ENCODE results near the gene C16orf92. TPM values are rescaled to one million over a fixed set of nuclear protein-coding genes. Genes with fewer than 3 reads are reported as not detected.

The C16orf92 gene
- polyA plus RNA-seq, 4 donors = not detected

DNA sequence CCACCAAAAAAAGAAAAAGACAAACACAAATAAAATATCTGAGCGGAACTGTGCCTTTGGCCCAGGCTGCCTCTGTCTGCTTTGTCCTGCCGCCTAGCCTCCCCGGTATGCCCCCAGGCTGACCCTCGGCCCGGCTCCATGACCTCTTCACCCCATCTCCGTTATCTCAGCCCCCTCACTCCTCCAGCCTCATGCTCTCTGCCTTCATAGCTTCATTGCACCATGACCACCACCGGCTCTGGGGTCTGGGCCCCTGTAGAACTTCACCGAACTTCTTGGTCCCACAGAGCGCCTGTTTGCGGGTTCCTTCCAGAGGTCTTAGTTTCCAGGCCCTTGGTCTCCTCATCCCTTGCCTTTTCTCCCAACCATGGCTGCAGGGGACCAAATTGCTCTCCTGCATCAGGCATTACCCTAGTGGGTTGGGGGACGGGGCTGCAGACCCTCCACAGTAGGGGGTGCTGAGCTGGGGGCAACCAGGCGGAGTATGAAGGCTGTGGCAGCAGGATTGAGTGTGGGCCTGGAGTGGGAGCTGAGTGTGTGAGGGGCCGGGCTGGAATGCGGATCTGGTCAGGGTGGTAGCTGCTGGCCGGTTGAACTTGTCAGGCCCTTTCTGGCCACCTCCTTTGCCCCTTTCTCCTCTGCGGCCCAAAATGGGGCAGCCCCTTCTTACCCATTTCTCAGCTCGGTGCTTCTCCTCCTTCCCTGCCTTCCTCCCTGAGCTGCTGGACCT lies 34.5 kb upstream of the C16orf92 start:
- no peak for DNase-seq (ENCODE audit: low read depth in 4 of 4, low spot score in 2 of 4)

GRCh38 chr16:29989111-29989858 lies 33.7 kb upstream of the C16orf92 start:
- no peak for DNase-seq (ENCODE audit: low read depth in 4 of 4, low spot score in 2 of 4)

GRCh38 chr16:29990034-29990433 lies 33.0 kb upstream of the C16orf92 start:
- no peak for DNase-seq (ENCODE audit: low read depth in 4 of 4, low spot score in 2 of 4)

DNA sequence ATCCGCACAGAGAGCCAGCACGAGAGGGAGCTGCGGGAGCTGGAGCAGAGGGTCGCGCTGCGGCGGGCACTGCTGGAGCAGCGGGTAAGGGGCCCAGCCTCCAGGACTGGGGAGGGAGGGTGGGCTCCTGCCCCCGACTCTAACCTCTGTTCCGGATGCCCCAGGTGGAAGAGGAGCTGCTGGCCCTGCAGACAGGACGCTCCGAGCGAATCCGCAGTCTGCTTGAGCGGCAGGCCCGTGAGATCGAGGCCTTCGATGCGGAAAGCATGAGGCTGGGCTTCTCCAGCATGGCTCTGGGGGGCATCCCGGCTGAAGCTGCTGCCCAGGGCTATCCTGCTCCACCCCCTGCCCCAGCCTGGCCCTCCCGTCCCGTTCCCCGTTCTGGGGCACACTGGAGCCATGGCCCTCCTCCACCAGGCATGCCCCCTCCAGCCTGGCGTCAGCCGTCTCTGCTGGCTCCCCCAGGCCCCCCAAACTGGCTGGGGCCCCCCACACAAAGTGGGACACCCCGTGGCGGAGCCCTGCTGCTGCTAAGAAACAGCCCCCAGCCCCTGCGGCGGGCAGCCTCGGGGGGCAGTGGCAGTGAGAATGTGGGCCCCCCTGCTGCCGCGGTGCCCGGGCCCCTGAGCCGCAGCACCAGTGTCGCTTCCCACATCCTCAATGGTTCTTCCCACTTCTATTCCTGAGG lies 32.0 kb upstream of the C16orf92 start:
- DNase-seq (ENCODE audit: low read depth in 4 of 4, low spot score in 2 of 4) = no peak

DNA sequence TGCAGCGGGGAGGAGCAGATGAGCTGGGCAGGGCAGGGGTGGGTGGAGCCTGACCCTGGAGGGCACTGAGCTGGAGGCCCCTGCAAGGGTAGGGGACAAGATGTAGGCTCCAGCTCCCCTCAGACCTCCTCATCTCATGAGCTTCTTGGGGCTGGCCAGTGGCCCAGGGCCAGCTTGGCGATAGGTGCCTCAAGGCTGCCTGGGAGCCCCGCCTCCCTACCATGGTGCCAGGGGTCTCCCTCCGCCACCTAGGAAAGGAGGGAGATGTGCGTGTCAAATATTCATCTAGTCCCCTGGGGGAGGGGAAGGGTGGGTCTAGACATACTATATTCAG lies 31.5 kb upstream of the C16orf92 start:
- no peak for DNase-seq (ENCODE audit: low read depth in 4 of 4, low spot score in 2 of 4)

DNA sequence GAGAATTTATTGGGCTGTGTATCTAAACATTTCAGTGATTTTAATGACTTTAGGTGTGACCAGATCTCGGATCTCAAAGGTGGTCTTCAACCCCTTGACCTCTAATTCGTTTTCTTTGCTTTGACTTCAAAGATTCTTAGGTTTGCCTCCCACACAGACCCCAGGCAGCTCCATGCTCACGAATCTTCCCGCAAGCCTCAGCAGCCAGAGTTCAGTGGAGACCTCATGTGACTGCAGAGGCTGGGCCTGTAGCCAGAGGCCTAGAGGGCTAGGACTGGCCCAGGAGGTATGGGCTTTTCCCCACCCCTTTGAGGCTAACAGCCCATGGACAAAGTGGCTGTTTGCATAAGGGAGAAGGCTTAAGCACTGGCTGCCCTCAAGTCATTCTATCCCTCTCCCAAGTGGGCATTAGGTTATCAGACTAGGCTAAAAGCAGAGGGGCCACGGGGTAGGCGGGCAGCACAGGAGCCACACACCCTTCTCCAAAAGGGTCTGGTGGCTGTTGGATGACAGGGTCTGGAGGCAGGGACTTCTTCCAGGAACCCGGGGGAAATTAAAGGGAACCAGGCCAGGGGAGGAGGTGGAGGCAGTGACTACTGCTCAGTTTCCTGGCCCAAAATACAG lies 30.5 kb upstream of the C16orf92 start:
- DNase-seq (ENCODE audit: low read depth in 4 of 4, low spot score in 2 of 4) = no peak

DNA sequence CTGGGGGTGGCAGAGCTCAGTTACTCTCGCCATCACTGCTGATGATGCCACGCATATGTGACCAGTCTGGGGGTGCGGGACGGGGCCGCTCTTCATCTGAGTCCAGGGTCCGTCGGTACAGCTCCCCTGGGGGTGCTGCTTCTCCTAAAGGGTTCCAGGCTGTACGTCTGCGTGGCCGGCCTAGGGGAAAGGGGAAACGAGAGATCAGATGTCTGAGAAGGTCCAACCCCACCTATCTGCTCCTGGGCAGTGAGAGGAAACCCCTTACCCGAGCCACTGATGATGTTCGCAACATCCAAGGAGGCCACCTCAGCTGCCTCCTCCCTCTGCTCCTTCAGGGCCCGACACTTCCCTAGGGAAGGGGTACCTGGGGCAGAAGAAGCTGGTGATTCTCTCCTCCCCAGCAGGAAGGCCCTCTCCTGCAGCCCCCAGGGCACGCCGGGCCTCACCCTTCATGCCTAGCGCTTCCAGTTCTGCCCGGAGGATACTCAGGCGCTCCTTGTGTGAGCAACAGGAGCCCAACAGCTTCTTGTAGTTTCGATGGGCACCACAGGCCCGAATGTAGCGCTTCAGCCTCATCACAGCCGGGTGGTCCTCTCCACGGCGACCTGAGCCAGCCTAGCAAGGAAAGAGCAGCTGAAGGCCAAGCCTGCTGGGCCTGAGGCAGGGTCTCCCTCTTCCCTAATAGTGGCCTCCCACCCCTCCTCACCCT lies 29.7 kb upstream of the C16orf92 start:
- no peak for DNase-seq (ENCODE audit: low read depth in 4 of 4, low spot score in 2 of 4)

- DNase-seq (ENCODE audit: low read depth in 4 of 4, low spot score in 2 of 4) = no peak
Observed at GRCh38 chr16:29993903-29994599, 28.9 kb upstream of the C16orf92 start.

- no peak for DNase-seq (ENCODE audit: low read depth in 4 of 4, low spot score in 2 of 4)
Observed at GRCh38 chr16:29994600-29995323, 28.2 kb upstream of the C16orf92 start.

DNA sequence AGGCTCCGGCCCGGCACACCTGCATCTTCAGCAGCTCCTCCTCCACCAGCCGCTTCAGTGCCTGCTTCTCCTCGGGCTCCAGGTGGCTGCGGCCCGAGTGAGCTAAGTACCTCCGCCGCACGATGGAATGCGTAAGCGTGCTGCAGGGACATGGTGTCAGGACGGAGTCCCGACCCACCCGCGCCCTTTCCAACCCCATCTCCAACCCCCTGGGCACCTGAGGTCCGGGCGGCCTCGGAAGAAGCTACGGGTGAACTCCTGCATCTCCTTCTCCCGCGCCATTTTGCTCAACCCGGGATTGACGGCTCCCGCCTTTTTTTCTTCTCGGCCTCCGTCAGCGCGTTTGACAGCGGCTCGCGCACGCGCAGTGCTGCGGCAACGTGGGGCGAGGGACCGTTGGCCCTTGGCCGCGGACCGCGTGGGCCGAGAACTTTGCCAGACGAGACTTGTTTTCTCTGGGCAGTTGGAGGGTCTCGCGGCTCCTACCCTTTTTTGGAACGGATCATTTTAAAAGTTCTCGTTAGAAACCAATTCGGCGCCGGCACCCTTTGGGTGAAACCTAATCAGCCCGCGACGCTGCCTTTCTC lies 27.6 kb upstream of the C16orf92 start, which contains the start of gene HIRIP3:
HIRIP3 (minus strand) TSS at position 294 of the 587 bp plus-strand sequence; CDS start at position 282, 12 bp downstream.
- DNase-seq (ENCODE audit: low read depth in 4 of 4, low spot score in 2 of 4) = peak in 3 of 4 donors; percentile 63 to 78 (median 65)

DNA sequence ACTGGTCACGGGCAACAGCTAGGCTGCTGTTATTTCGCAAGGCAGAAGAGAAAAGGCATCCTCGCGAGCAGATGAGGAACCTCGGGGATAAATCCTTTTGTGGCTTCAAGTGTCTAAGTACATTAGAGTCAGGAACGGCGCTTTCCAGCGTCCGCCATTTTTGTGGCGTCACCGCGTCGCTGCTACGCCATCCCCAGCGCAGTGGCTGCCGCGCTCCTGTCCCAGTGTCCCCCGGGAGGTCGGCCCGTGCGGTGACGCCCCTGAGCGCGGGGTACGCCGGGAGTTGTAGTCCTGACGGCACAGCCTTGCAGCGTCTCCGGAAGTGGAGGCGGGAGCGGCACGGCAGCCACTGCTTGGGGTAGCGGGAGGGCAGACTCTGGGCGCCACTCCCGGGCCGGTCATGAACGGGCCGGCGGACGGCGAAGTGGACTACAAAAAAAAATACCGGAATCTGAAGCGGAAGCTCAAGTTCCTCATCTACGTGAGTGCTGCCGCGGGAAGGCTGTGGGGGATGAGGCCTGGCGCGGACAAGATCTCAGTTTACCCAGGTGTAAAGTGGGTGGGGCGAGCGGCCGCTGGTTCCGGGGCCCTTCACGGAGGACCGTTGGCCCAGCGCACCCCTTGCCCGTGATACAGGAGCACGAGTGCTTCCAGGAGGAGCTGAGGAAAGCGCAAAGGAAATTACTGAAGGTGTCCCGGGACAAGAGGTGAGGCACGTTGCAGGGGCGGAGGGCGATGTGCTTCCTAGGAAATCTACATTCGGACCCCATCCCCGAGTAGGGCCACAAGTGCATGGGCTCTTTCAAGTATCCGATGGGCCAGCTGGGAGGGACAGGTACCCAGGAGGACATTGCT lies 26.9 kb upstream of the C16orf92 start, which contains the start of gene INO80E:
INO80E (plus strand) TSS at position 331 of the 855 bp plus-strand sequence; CDS start at position 401, 70 bp downstream.
- peak; percentile 86 to 95 (median 91) for DNase-seq (ENCODE audit: low read depth in 4 of 4, low spot score in 2 of 4)

- no peak for DNase-seq (ENCODE audit: low read depth in 4 of 4, low spot score in 2 of 4)
Observed at GRCh38 chr16:29996766-29997250, 26.2 kb upstream of the C16orf92 start.

DNA sequence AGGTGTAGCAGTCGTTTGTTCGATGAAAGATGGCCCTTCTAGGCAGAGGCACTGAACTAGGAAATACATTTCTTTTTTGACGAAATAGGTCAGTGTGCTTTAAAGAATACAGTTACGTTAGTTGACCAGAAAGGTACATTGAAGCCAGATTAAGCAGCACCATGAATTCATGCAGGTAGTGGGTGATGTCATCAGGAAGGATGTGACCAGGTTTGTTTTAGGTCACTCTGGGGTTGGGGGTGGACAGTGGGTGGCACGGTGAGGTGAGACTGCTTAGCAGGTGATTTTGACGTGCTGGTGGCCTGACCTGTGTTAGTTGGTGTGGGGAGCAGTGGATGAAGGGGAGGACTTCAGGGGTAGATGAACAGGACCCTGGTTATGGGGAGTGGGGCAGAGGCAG lies 23.4 kb upstream of the C16orf92 start:
- DNase-seq (ENCODE audit: low read depth in 4 of 4, low spot score in 2 of 4) = no peak

DNA sequence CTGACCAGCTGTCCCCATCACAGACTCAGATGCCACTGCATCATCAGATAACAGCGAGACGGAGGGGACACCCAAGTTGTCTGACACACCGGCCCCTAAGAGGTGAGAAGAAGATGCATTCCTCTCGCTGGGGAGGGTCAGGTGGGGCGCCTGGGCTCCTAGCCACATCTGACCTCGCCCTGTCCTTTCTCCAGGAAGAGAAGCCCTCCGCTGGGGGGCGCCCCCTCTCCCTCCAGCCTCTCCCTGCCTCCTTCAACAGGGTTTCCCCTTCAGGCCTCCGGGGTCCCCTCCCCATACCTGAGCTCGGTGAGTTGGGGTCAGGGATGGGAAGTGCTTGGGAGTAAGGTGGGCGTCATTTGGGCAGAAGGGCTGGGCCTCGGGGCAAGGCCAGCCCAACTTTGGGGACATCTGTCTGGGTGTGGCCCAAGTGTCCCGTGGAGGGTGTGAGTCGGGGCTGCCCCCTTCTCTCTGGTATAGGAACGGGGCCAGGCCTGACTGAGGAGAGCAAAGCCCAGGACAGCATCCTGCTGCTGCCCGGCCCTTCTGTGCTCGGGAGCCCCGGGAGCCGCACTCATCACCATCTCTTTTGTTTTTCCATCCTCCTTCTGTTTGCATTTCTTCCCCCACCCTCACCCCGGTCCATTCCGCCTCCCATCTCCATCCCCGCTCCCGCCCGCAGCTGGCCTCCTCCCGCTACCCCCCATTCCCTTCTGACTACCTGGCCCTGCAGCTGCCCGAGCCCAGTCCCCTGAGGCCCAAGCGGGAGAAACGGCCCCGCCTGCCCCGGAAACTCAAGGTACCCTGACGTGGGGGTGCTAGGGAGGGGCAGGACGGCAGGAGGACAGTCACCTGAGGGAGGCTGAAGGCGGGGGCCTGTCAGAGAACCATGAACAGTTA lies 22.0 kb upstream of the C16orf92 start:
- no peak for DNase-seq (ENCODE audit: low read depth in 4 of 4, low spot score in 2 of 4)

DNA sequence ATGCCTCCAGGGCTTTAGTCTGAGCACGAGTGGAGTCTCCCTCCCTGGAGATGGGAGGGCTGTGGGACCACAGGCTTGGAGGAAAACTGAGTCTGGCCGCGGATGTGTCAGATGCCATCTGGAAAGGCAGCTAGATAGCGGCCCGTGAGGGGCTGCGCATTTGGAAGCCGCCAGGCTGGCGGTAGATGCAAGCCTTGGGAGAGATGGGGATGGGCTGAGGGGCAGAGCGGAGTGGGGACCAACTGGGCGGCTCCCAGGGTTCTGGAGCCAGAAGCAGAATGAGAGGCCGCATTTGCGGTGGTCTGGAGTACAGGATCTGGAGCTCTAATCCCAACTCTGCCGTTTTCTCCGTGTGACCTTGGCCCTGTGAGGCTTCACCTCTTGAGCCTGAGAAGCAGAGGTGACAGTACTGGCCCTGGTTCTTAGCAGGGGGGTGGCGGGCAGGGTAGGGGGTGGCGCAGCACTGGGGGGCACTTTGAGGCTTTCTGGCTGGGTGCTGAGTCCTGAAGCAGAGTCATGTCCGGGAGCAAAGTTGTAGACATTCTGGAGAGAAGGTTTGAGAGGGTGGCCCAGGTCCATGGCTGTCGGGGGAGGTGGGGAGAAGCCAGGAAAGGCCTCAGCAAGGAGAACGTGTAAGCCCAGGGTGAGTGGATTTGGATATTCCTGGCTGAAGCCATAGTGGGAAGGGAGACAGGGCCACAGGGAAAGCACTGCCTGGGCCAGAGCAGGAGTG lies 20.2 kb upstream of the C16orf92 start:
- DNase-seq (ENCODE audit: low read depth in 4 of 4, low spot score in 2 of 4) = no peak
